Fibroblast of pulmonary artery (primary cell): ENCODE measurements around the gene SMTN.

Experiments used
- DNase-seq: peaks from one replicate; pipeline ENCODE4 v3.0.0-alpha.2; 2010; ENCODE audit warnings: low read depth
- H3K4me3 ChIP-seq: replicated peaks from 2 replicates; pipeline ENCODE4 v1.5.1; 2011; ENCODE audit warnings: low read depth, mild to moderate bottlenecking, control low read depth, low read length, moderate library complexity
- CTCF ChIP-seq: IDR thresholded peaks from 2 replicates; pipeline ENCODE4 v1.5.1; 2011; ENCODE audit warnings: mild to moderate bottlenecking, control low read depth, low read length, inconsistent platforms; ENCODE audit errors: missing control alignments

Gene SMTN

DNA sequence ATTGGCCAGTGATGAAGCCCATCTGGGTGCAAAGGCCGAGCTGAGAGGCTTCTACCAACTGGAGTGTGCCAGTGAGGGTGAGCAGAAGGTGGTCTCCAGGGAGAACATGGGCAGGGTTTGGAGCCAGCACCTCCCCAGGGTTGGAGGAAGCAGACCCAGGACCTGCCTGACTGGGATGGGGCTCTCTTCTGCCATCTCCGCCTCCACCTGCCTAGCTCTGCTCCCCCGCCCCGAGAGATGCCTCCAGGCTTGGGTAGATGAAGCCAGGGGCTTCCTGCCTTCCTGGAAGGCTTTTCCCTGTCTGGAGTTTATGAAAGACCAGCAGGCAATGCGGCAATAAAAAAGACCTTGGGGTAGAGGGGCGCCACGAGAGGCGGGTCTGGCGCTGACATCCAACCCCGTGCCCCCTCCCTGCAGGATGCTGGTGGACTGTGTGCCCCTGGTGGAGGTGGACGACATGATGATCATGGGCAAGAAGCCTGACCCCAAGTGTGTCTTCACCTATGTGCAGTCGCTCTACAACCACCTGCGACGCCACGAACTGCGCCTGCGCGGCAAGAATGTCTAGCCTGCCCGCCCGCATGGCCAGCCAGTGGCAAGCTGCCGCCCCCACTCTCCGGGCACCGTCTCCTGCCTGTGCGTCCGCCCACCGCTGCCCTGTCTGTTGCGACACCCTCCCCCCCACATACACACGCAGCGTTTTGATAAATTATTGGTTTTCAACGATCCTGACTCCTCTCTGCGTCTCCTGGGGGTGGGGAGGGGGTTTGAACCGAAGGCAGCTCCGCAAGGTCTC is 23.0 kb downstream of the SMTN start:
- no peak for TF ChIP-seq CTCF
- DNase-seq = no peak
- H3K4me3 ChIP-seq = no peak overlapping the region

- DNase-seq = no peak
- no peak overlapping the region for H3K4me3 ChIP-seq
- TF ChIP-seq CTCF = peak; percentile 9
Measured at GRCh38 chr22:31104869-31105268, 23.8 kb downstream of the SMTN start.

- H3K4me3 ChIP-seq = no peak overlapping the region
- no peak for TF ChIP-seq CTCF
- no peak for DNase-seq
Measured at GRCh38 chr22:31105282-31105929, 24.3 kb downstream of the SMTN start.

DNA sequence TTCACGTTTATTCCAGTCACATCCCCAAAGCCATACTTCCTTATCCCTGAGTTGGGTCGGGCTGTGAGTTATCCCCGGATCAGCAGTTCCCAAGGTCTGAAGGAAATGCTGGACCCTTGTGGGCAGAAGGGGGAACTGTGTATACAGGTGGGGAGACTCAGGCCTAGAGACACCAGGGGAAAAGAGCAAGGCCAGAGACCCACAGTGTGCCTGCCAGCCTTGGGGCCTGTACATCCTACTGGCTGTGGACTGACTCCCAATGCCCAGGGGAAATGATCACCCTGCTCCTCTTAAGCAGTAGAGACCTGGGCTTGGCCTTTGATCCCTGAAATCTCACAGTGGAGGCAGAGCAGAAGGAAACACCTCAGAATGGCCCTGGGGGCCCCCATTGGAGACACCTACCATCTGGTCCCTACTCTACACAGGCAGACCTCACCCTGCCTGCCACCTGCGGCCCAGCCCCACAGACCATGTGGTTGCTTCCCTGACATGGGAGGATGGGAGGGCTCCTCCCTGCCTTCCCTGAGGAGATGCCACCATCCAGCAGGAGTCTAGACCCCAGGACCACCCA is 25.0 kb downstream of the SMTN start:
- H3K4me3 ChIP-seq = peak overlapping the region; percentile 93
- peak; percentile 10 for TF ChIP-seq CTCF
- DNase-seq = no peak

- H3K4me3 ChIP-seq = peak overlapping the region; percentile 93
- peak; percentile 61 for DNase-seq
Measured at GRCh38 chr22:31106731-31107177, 25.6 kb downstream of the SMTN start.

DNA sequence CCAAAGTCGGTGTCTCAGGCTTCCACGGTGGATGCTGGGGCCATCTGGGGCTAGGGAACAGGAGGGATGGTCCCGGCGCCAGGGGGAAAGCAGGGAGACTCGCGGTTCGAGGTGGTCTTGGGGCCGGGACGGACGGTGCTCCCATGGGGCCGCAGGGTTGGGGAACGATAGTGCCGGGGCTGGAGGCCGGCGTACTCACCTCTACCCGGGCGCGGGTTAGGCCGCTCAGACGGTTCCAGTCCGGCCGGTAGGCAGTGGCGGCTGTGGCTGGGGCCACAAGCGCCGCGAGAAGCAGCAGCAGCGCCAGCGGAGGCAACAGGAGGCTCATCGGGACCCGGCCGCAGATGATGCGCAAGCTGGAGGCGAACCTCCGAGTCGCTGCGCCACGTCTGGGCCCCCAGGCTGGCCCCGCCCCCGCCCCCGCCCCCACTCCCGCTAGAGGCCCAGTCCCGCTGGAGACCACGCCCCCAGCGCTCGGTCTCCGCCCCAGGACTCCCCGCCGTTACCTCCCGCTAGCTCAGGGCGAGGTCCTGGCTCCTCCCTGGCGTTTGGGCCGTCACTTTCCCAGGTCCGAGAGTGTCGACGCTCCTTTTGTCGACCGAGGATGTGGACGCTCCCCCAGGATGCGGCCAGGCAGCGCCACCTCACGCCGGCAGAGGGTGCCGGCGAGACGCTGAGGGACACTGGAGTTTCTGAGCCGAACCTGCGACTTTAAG is 26.2 kb downstream of the SMTN start, which contains the start of gene SELENOM:
Gene SELENOM, minus strand, starts transcription at position 391 of the 716 bp plus-strand sequence. Its CDS starts 63 bp downstream, at position 328.
- peak; percentile 92 for TF ChIP-seq CTCF
- H3K4me3 ChIP-seq = peak within 1 kb of the TSS; percentile 93
- DNase-seq = peak; percentile 99

More at GRCh38 chr22:31106731-31107177, 25.6 kb downstream of the SMTN start:
- no peak for TF ChIP-seq CTCF
